Measurements from ENCODE around the gene TRMT11. TPM values are rescaled to one million over a fixed set of nuclear protein-coding genes. Genes with fewer than 3 reads are reported as not detected.
A peak's percentile ranks its signal among the peaks of the same experiment; 100 is the strongest.
"Not testable (repeated sequence)": the region's sequence is repeated elsewhere in the genome, so short reads cannot be mapped to it uniquely, and the experiment has no call there.

Gene TRMT11
- total RNA-seq, 2 experiments from 2014 or later, result 40.6 to 41.9 TPM

DNA sequence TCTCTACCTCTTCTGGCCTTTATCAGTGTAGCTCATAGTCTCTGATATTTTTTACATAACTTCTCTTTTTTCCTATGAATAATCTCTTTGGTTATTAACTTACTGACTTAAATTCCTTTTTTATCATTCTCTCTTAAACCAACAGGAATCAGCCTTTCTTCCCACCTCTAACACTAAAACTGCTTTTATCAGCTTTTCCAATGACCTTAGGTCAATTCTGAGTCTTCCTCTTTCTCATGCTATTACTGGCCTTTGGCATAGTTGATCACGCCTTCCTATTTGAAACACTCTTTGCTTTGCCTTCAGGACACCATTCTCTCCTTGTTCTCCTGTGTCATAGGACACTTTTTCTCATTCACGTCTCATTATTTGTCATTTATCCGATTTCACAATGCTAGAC, 37.9 kb upstream of the TRMT11 start:
- intact Hi-C loops (cut with micrococcal nuclease), result no loop called here
- Mint-ChIP-seq H3K27ac (no peak overlapping the region), H3K27me3 (ENCODE audit: low read depth) (peaks cover 2% of the 10 kb centered on the region), H3K4me3 (no peak overlapping the region), H3K36me3 (ENCODE audit: low read depth) (no peaks in the 10 kb centered on the region), H3K9me3 (no peaks in the 10 kb centered on the region), H3K4me1 (ENCODE audit: low read depth) (peaks cover 16% of the 10 kb centered on the region)
- CTCF ChIA-PET, result interaction anchor here (3.6 kb wide), 1 partner anchor 8 kb away, joined by 13 read pairs; the partner anchor contains the start of gene HINT3
- DNase-seq, result no peak

DNA sequence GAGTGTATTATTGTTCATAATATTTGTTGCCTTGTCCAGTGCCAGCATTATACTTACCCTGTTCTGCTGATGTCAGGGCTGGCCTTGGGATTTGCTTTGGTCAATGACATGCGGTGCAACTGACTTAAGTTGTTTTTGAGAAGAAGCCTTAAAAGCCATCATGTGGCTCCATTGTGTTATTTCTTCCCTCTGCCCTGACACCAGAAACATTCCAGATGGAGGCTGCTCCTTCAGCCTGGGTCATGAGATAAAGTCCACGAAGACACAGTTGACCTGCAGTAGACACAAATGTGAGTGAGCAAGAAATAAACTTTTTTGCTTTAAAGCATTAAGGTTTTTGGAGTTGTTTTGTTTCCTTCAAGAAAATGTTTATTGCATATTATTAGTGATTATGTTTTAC, 37.3 kb upstream of the TRMT11 start:
- Mint-ChIP-seq H3K4me3 (no peak overlapping the region), H3K27ac (no peak overlapping the region), H3K4me1 (ENCODE audit: low read depth) (peaks cover 10% of the 10 kb centered on the region), H3K9me3 (no peaks in the 10 kb centered on the region), H3K36me3 (ENCODE audit: low read depth) (no peaks in the 10 kb centered on the region), H3K27me3 (ENCODE audit: low read depth) (peaks cover 2% of the 10 kb centered on the region)
- CTCF ChIA-PET, result no interaction called here
- DNase-seq, result no peak
- intact Hi-C loops (cut with micrococcal nuclease), result no loop called here

DNA sequence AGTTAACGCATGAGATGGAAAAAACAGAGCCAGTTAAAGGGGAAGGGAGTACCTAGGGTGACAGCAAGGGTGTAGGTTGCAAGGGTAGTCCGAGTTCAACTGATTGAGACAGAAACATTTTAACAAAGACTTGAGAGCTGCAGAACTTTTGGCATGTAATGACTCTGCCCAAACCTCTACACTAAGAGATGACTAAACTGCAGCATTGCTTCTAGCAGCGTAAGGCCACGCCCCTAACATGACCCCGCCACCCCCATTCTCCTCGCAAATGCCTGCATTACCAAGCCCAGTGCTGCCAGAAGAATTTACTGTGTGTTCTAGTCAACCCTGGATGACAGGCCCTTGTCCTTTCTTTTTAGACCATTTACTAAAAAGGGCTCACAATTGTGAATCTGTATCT, 36.0 kb upstream of the TRMT11 start:
- no peak overlapping the region for H3K4me3 Mint-ChIP-seq
- no peak for DNase-seq
- no peak overlapping the region for H3K27ac Mint-ChIP-seq
- H3K36me3 Mint-ChIP-seq (ENCODE audit: low read depth), result no peaks in the 10 kb centered on the region
- CTCF ChIA-PET, result interaction anchor here (0.8 kb wide), 1 partner anchor 17 kb away, joined by 3 read pairs; no protein-coding TSS in a partner anchor
- peaks cover 3% of the 10 kb centered on the region for H3K27me3 Mint-ChIP-seq (ENCODE audit: low read depth)
- H3K9me3 Mint-ChIP-seq, result no peaks in the 10 kb centered on the region
- H3K4me1 Mint-ChIP-seq (ENCODE audit: low read depth), result peaks cover 8% of the 10 kb centered on the region
- intact Hi-C loops (cut with micrococcal nuclease), result no loop called here

DNA sequence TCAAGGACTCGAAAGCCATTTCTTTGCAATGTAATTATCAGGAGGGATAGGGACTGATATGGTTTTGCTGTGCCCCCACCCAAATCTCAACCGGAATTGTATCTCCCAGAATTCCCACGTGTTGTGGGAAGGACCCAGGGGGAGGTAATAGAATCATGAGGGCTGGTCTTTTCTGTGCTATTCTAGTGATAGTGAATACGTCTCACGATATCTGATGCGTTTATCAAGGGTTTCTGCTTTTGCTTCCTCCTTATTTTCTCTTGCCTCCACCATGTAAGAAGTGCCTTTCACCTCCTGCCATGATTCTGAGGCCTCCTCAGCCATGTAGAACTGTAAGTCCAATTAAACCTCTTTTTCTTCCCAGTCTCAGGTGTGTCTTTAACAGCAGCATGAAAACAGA, 35.6 kb upstream of the TRMT11 start:
- H3K36me3 Mint-ChIP-seq (ENCODE audit: low read depth); H3K27me3 Mint-ChIP-seq (ENCODE audit: low read depth); intact Hi-C loops (cut with micrococcal nuclease); H3K9me3 Mint-ChIP-seq; H3K4me3 Mint-ChIP-seq; H3K27ac Mint-ChIP-seq; DNase-seq; H3K4me1 Mint-ChIP-seq (ENCODE audit: low read depth): not testable (repeated sequence)
- CTCF ChIA-PET, result interaction anchor here (0.8 to 4.0 kb wide), 4 partner anchors 17 to 155 kb away, joined by 3 to 27 read pairs (median 9); no protein-coding TSS in a partner anchor

DNA sequence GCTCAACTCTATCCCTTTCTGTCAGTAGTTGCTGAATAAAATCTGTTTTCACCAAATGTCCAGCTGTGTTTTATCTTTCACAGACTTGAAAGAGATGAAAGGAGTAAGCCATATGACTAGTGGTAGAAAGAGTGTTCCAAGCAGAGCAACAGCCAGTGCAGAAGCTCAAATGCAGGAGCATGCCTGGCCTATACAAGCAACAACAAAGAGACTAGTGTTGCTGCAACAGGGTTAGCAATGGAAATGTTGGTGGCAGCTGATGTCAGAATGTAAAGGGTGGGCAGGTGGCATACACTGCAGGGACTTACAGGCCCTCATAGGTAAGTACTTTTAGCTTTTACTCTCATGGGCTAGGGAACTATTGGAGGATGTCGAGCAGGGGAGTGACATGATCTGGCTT, 35.0 kb upstream of the TRMT11 start:
- H3K36me3 Mint-ChIP-seq (ENCODE audit: low read depth), result no peaks in the 10 kb centered on the region
- no peak for DNase-seq
- CTCF ChIA-PET, result interaction anchor here (0.7 to 4.0 kb wide), 9 partner anchors 23 to 160 kb away, joined by 3 to 27 read pairs (median 9); partner anchors contain the start of gene NCOA7
- H3K27ac Mint-ChIP-seq, result no peak overlapping the region
- H3K27me3 Mint-ChIP-seq (ENCODE audit: low read depth), result peaks cover 4% of the 10 kb centered on the region
- H3K4me3 Mint-ChIP-seq, result no peak overlapping the region
- intact Hi-C loops (cut with micrococcal nuclease), result no loop called here
- H3K4me1 Mint-ChIP-seq (ENCODE audit: low read depth), result peaks cover 9% of the 10 kb centered on the region
- no peaks in the 10 kb centered on the region for H3K9me3 Mint-ChIP-seq

DNA sequence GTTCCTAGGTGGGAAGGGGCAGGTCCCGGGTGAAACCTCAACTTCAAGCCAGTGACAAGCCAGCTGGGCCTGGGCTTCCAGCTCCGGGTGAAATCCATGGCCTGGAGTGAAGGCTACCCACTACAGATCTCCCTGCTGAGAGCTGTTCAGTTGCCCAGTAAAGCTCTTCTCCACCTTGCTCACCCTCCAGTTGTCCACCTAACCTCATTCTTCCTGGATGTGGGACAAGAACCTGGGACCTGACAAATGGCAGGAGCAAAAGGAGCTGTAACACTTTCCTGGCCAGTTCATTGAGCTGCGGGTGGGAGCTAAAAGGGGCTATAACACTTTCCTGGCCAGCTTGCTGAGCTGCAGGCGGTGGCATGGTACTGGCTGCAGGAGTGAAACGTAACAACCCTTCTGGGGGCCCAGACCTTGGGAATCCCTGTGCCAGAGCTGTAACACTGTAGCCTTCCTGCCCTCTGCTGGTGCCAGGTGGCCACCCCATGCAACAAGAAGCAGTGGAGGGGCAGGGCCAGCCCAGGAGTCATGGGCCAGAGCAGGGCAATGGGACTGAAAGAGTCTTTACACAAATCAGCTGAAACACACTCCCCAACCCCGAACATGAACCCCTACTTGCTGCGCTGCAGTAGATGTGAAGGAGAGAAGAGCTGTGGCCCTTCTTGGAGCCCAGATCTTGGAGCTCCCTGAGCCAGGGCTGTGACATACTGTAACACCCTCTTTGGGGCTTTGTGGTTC, 33.4 kb upstream of the TRMT11 start:
- no peaks in the 10 kb centered on the region for H3K9me3 Mint-ChIP-seq
- CTCF ChIA-PET, result interaction anchor here (0.7 to 4.0 kb wide), 28 partner anchors 9 to 640 kb away, joined by 3 to 27 read pairs (median 4); partner anchors contain the start of gene NCOA7
- H3K27me3 Mint-ChIP-seq (ENCODE audit: low read depth), result peaks cover 4% of the 10 kb centered on the region
- intact Hi-C loops (cut with micrococcal nuclease), result no loop called here
- peak; percentile 61 for DNase-seq
- H3K27ac Mint-ChIP-seq, result no peak overlapping the region
- no peaks in the 10 kb centered on the region for H3K36me3 Mint-ChIP-seq (ENCODE audit: low read depth)
- no peak overlapping the region for H3K4me3 Mint-ChIP-seq
- peaks cover 7% of the 10 kb centered on the region for H3K4me1 Mint-ChIP-seq (ENCODE audit: low read depth)

DNA sequence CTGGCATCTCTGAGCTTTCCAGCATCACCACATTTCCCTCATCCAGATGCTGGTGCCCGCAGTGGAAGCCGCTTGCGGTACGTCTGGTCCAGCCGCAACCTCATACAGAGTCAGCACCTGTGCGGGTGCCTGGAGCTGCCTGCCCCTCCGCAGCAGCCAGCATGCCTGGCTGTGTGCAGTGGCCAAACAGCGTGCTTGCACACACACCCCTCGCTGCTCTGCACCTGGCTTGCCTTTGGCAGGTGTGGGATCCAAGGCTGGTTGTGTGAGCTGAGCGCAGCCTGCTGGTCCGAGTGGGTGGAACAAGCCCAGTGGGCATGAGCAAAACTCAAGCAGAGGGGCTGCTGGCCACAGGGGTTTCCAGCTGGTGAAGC, 32.9 kb upstream of the TRMT11 start:
- DNase-seq, result peak; percentile 28

DNA sequence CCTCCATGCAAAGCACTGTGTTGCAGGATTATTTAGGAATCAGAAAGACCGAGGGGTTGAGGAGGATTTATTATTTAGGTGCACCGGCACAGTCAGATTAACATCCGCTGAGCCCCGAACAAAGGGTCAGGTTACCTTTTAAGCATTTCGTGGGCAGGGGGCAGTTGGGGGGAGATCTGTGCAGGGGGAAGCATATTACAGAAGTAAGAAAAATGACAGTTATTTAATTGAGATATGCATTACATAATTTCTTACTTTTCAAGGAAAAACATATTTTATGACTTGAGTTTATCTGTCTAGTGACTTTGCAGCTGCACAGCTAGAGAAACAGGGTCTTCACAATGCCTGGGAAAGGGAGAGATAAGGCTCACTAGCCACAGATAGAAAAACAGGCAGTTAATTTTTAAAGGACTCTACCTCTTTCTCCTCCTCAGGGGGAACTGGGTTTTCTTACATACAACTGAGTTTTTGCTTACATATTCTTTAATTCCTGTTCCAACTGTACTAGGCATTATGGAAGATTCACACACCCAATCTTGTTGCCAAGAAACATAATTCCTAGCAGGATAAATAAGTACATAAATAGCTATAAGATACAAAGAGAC, 31.5 kb upstream of the TRMT11 start:
- Mint-ChIP-seq H3K27me3 (ENCODE audit: low read depth) (peaks cover 3% of the 10 kb centered on the region), H3K9me3 (no peaks in the 10 kb centered on the region), H3K27ac (no peak overlapping the region), H3K4me1 (ENCODE audit: low read depth) (peaks cover 7% of the 10 kb centered on the region), H3K4me3 (no peak overlapping the region), H3K36me3 (ENCODE audit: low read depth) (no peaks in the 10 kb centered on the region)
- no peak for DNase-seq
- intact Hi-C loops (cut with micrococcal nuclease), result no loop called here
- CTCF ChIA-PET, result interaction anchor here (0.8 to 4.3 kb wide), 10 partner anchors 12 to 174 kb away, joined by 3 to 51 read pairs (median 22); partner anchors contain the start of gene NCOA7

More for the DNA sequence above, 32.9 kb upstream of the TRMT11 start:
- peaks cover 7% of the 10 kb centered on the region for H3K4me1 Mint-ChIP-seq (ENCODE audit: low read depth)
- H3K36me3 Mint-ChIP-seq (ENCODE audit: low read depth), result no peaks in the 10 kb centered on the region
- intact Hi-C loops (cut with micrococcal nuclease), result no loop called here
- peaks cover 4% of the 10 kb centered on the region for H3K27me3 Mint-ChIP-seq (ENCODE audit: low read depth)
- CTCF ChIA-PET, result interaction anchor here (0.7 to 4.0 kb wide), 25 partner anchors 10 to 640 kb away, joined by 3 to 27 read pairs (median 4); partner anchors contain the start of gene NCOA7
- no peak overlapping the region for H3K4me3 Mint-ChIP-seq
- no peaks in the 10 kb centered on the region for H3K9me3 Mint-ChIP-seq
- H3K27ac Mint-ChIP-seq, result no peak overlapping the region

DNA sequence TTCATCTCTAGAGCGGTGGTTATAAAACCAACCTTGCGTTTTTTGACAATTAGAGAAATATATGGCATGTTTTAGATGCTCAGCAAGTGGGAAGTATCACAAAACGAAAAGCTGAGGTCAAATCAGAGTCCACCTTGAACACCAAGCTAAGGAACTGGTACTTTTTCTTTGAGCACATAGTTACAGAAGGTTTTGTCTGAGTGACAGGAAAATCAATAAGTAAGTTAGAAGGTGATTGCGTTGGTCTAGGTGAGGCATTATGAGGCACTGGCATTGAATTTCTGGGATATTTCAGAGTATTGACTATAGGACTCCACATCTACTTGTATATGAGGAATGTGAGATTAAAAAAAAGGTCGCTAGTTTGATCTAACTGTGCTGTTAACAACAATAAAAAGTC, 30.4 kb upstream of the TRMT11 start:
- DNase-seq, result no peak
- intact Hi-C loops (cut with micrococcal nuclease), result loop anchor here (1.0 kb wide), 12 partner anchors 18 to 645 kb away; partner anchors contain the start of gene TRMT11
- Mint-ChIP-seq H3K36me3 (ENCODE audit: low read depth) (no peaks in the 10 kb centered on the region), H3K27me3 (ENCODE audit: low read depth) (peaks cover 2% of the 10 kb centered on the region), H3K4me1 (ENCODE audit: low read depth) (peaks cover 7% of the 10 kb centered on the region), H3K4me3 (no peak overlapping the region), H3K27ac (peak overlapping the region; percentile 72), H3K9me3 (no peaks in the 10 kb centered on the region)
- CTCF ChIA-PET, result interaction anchor here (0.6 to 4.3 kb wide), 41 partner anchors 9 to 1467 kb away, joined by 3 to 51 read pairs (median 6); partner anchors contain the start of genes NCOA7 and TRMT11

DNA sequence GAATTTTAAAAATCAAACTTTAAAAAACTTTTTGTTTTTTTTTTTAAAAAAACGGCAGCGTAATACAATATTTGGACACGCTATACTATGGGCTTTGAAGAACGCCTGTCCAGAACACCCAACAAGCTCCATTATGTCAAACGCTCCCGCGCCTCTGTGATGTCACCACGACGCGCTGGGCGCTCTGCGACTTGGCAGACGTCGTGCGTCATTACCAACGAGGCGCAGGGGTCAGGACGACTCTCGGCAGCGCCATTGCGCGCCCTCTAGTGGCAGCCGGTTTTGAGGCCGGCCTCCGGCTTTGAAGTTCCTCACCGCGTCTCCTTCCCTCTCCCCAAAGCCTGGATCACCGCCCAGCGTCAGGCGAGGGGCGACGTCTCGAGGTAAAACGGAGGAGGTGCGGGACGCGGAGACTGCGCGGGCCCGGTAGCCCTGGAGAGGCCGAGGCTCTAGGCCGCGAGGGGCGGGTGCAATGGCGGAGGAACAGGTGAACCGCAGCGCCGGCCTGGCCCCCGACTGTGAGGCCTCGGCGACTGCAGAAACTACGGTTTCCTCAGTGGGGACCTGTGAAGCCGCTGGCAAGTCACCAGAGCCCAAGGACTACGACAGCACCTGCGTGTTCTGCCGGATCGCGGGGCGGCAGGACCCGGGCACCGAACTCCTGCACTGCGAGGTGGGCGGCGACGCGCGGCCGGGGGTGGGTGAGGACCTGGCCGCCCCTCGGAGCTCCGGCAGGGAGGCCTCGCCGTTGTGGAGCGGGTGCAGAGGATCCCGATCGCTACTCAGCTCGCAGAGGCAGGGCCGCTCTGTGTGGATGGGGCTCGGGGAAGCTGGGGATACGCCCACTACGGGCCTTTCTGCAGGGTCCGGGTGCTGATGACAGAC, 29.6 kb upstream of the TRMT11 start, which contains the start of gene HINT3:
TSS of gene HINT3 (plus strand) at position 265 of the 885 bp plus-strand sequence. CDS start at position 473, 208 bp downstream.
- Mint-ChIP-seq H3K4me1 (ENCODE audit: low read depth) (peaks cover 9% of the 10 kb centered on the region), H3K4me3 (no peak within 1 kb of the TSS), H3K27ac (peak within 1 kb of the TSS; percentile 72), H3K36me3 (ENCODE audit: low read depth) (no peaks in the 10 kb centered on the region), H3K27me3 (ENCODE audit: low read depth) (peaks cover 2% of the 10 kb centered on the region), H3K9me3 (no peaks in the 10 kb centered on the region)
- intact Hi-C loops (cut with micrococcal nuclease), result loop anchor here (1.0 kb wide), 12 partner anchors 18 to 645 kb away; partner anchors contain the start of gene TRMT11
- CTCF ChIA-PET, result interaction anchor here (0.5 to 4.3 kb wide), 51 partner anchors 8 to 1467 kb away, joined by 3 to 51 read pairs (median 5); partner anchors contain the start of genes NCOA7 and TRMT11
- DNase-seq, result peak; percentile 99

DNA sequence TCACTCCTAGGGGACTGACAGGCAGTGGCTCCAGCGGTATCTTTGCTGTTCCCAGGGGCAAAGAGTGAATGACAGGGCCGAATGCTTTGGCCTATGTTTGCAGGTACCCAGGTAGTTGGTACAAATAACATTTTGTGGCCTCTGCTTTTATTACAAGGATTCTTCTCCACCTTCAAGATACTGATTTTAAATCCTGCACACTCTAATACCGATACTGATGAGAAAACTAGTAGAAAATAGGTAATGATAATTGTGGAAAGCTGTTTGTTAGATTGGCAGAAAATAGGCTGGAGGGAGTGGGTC, 29.0 kb upstream of the TRMT11 start:
- intact Hi-C loops (cut with micrococcal nuclease), result no loop called here
- DNase-seq, result no peak
- H3K9me3 Mint-ChIP-seq, result no peaks in the 10 kb centered on the region
- CTCF ChIA-PET, result interaction anchor here (0.6 to 4.3 kb wide), 19 partner anchors 10 to 179 kb away, joined by 3 to 51 read pairs (median 8); partner anchors contain the start of genes NCOA7 and TRMT11
- peaks cover 2% of the 10 kb centered on the region for H3K27me3 Mint-ChIP-seq (ENCODE audit: low read depth)
- no peaks in the 10 kb centered on the region for H3K36me3 Mint-ChIP-seq (ENCODE audit: low read depth)
- H3K4me3 Mint-ChIP-seq, result no peak overlapping the region
- H3K27ac Mint-ChIP-seq, result no peak overlapping the region
- peaks cover 10% of the 10 kb centered on the region for H3K4me1 Mint-ChIP-seq (ENCODE audit: low read depth)

Measured in activated naive CD4-positive, alpha-beta T cell treated with anti-CD3 and anti-CD28 coated beads for 36 hours (primary cell).